Lung (tissue), 12 donors: ENCODE data around the gene TBC1D26. TPM values are rescaled to one million over a fixed set of nuclear protein-coding genes. Genes with fewer than 3 reads are reported as not detected.
"Not testable (repeated sequence)": the region's sequence is repeated elsewhere in the genome, so short reads cannot be mapped to it uniquely, and the experiment has no call there.

Source experiments
- ATAC-seq: fragments of 200-7000 bp; cut with Tn5 transposase; one replicate; pipeline ENCODE4 v1.9.1; 2020; ENCODE audit warnings: moderate number of reproducible peaks; ENCODE audit not compliant: insufficient read depth, low FRiP score
- DNase-seq, 3 donors: peaks; one replicate each; pipeline ENCODE4 v3.0.0-alpha.2; 2013 to 2017
- H3K27ac ChIP-seq, 2 donors: one replicate each; pipeline ENCODE4 v1.5.1; 2013; ENCODE audit warnings: mild to moderate bottlenecking in 2 of 2, moderate library complexity in 2 of 2, control low read depth in 1 of 2, inconsistent platforms in 1 of 2, low read depth in 1 of 2, low read length in 1 of 2
- H3K27me3 ChIP-seq, 3 donors: one replicate each; pipeline ENCODE4 v1.5.1; 2013; ENCODE audit warnings: low read length in 2 of 3; ENCODE audit not compliant: control insufficient read depth in 3 of 3, insufficient read depth in 3 of 3
- H3K36me3 ChIP-seq, 4 donors: one replicate each; pipeline ENCODE4 v1.5.1; 2013; ENCODE audit warnings: low read length in 4 of 4, mild to moderate bottlenecking in 1 of 4, moderate library complexity in 1 of 4; ENCODE audit not compliant: control insufficient read depth in 4 of 4, insufficient read depth in 4 of 4
- H3K4me1 ChIP-seq, 5 donors: one replicate each; pipeline ENCODE4 v1.5.1; 2013; ENCODE audit warnings: low read length in 5 of 5, mild to moderate bottlenecking in 2 of 5, moderate library complexity in 1 of 5; ENCODE audit not compliant: control insufficient read depth in 5 of 5, insufficient read depth in 5 of 5
- H3K4me3 ChIP-seq: one replicate; pipeline ENCODE4 v1.5.1; 2013; ENCODE audit warnings: mild to moderate bottlenecking, control low read depth, moderate library complexity
- H3K9ac ChIP-seq, 2 donors: one replicate each; pipeline ENCODE4 v1.5.1; 2013; ENCODE audit warnings: low read length in 2 of 2, control low read depth in 1 of 2; ENCODE audit not compliant: insufficient read depth in 1 of 2
- H3K9me3 ChIP-seq, 4 donors: one replicate each; pipeline ENCODE4 v1.5.1; 2013; ENCODE audit warnings: low read length in 3 of 4, mild to moderate bottlenecking in 1 of 4, moderate library complexity in 1 of 4; ENCODE audit not compliant: control insufficient read depth in 4 of 4, insufficient read depth in 3 of 4
- WGBS, 2 donors: extraction: QIAGEN DNeasy Blood & Tissue Kit; methylation state at CpG; one replicate each; pipeline ENCODE4 v1.1.7; 2013; 5-methylcytosine and 5-hydroxymethylcytosine counted together
- polyA plus RNA-seq, 2 donors: library from polyadenylated mRNA; stranded (reverse); fragments of 200-250 nt; gene quantifications; one replicate each; pipeline ENCODE4 v1.2.1, GENCODE V29; 2013
- total RNA-seq, 2 donors: library from RNA; depleted of rRNA in 1 of 2; stranded (reverse); fragments of >200 nt in 1 of 2; gene quantifications; one replicate each; pipeline ENCODE4 v1.2.1, GENCODE V29; 2014 to 2021
- TF ChIP-seq, protein P1 (sequence below): IDR thresholded peaks from 2 replicates; pipeline ENCODE4 v1.5.1; 2012; ENCODE audit warnings: mild to moderate bottlenecking; ENCODE audit errors: control extremely low read depth, extremely low read depth
- donor health status: control.
- donor health status: control.
- donor health status: Bipolar disorder and iron deficiency.
- donor health status: healthy.
- donor health status: DM: yes; HTN: yes; CAD: no.

Gene TBC1D26
- total and polyA plus RNA-seq, 4 donors: 0.09 to 0.34 (median 0.32) TPM

- no peak for DNase-seq
- TF ChIP-seq, protein P1, sequence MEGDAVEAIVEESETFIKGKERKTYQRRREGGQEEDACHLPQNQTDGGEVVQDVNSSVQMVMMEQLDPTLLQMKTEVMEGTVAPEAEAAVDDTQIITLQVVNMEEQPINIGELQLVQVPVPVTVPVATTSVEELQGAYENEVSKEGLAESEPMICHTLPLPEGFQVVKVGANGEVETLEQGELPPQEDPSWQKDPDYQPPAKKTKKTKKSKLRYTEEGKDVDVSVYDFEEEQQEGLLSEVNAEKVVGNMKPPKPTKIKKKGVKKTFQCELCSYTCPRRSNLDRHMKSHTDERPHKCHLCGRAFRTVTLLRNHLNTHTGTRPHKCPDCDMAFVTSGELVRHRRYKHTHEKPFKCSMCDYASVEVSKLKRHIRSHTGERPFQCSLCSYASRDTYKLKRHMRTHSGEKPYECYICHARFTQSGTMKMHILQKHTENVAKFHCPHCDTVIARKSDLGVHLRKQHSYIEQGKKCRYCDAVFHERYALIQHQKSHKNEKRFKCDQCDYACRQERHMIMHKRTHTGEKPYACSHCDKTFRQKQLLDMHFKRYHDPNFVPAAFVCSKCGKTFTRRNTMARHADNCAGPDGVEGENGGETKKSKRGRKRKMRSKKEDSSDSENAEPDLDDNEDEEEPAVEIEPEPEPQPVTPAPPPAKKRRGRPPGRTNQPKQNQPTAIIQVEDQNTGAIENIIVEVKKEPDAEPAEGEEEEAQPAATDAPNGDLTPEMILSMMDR: no peak
- H3K36me3 ChIP-seq: no peaks in the 10 kb centered on the region
- H3K4me3 ChIP-seq: no peak overlapping the region
- no peak overlapping the region for H3K9ac ChIP-seq
- H3K27ac ChIP-seq: no peak overlapping the region
- ATAC-seq: no peak
- no peaks in the 10 kb centered on the region for H3K27me3 ChIP-seq
- 72 to 82% methylated on average over 7 of the region's 7 CpGs for WGBS, 2 donors
- no peaks in the 10 kb centered on the region for H3K9me3 ChIP-seq
- H3K4me1 ChIP-seq: peaks cover 0 to 6% (median 0%) of the 10 kb centered on the region in 5 donors
These were observed 12.1 kb downstream of the TBC1D26 start for GRCh38 chr17:15744074-15744676.

- 56 to 74% methylated on average over 2 of the region's 2 CpGs for WGBS, 2 donors
- DNase-seq (peak; percentile 48 to 67 (median 58)), ATAC-seq (no peak)
- TF ChIP-seq, protein P1: no peak
- H3K4me1 ChIP-seq: peaks cover 0 to 6% (median 0%) of the 10 kb centered on the region in 5 donors
- no peak overlapping the region for H3K27ac ChIP-seq
- H3K36me3 ChIP-seq: no peaks in the 10 kb centered on the region
- H3K9me3 ChIP-seq: no peaks in the 10 kb centered on the region
- no peaks in the 10 kb centered on the region for H3K27me3 ChIP-seq
- no peak overlapping the region for H3K4me3 ChIP-seq
- no peak overlapping the region for H3K9ac ChIP-seq
These were observed 12.8 kb downstream of the TBC1D26 start for GRCh38 chr17:15744885-15745284.

DNA sequence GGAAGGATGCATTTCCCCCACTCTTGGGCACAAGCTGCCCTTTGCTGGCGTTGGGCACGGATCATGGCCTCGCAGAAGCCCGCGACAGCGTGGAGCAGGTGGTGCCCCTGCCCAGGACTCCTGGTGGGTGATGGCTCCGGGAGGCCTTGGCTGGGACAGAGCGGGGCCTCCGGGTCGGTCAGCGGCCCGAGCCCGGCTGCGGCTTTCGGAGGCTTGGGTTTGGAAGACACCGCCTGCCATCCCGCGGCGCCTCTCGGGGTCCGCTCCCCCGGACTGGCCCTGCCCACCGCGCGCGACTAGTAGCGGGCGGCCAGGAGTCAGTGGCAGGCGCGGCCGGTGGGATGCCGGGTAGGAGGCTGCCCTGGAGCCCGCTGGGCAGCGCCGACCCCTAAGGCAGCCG is 17.3 kb downstream of the TBC1D26 start:
- not testable (repeated sequence) for DNase-seq, H3K27ac ChIP-seq, H3K36me3 ChIP-seq, H3K4me3 ChIP-seq, H3K9me3 ChIP-seq, H3K9ac ChIP-seq, ATAC-seq, H3K4me1 ChIP-seq, H3K27me3 ChIP-seq
- 23 to 26% methylated on average over 21 to 36 of the region's 36 CpGs for WGBS, 2 donors

- WGBS, 2 donors: 77 to 88% methylated on average over 7 to 9 of the region's 14 CpGs
- ATAC-seq: not testable (repeated sequence)
These were observed 36.9 kb downstream of the TBC1D26 start for GRCh38 chr17:15768865-15769533.

GRCh38 chr17:15770679-15771078 is 38.6 kb downstream of the TBC1D26 start:
- not testable (repeated sequence) for H3K4me3 ChIP-seq, H3K9me3 ChIP-seq, H3K36me3 ChIP-seq, DNase-seq, H3K4me1 ChIP-seq, H3K27ac ChIP-seq, ATAC-seq, H3K27me3 ChIP-seq, H3K9ac ChIP-seq
- WGBS, 2 donors: 83 to 90% methylated on average over 6 to 7 of the region's 7 CpGs

More at GRCh38 chr17:15768865-15769533, 36.9 kb downstream of the TBC1D26 start:
- not testable (repeated sequence) for H3K36me3 ChIP-seq, H3K9ac ChIP-seq, H3K27ac ChIP-seq, H3K4me3 ChIP-seq, H3K9me3 ChIP-seq, H3K27me3 ChIP-seq, DNase-seq, H3K4me1 ChIP-seq
